BJ (cell line): Measurements from ENCODE around the gene RIPK4. TPM values are rescaled to one million over a fixed set of nuclear protein-coding genes. Genes with fewer than 3 reads are reported as not detected.
A peak's percentile ranks its signal among the peaks of the same experiment; 100 is the strongest.

Experiments
- CTCF ChIA-PET: fragments of 350-600 bp; formaldehyde crosslinking; extraction: SDS; loops from one replicate; lab custom pipeline; 2021; ENCODE audit warnings: antibody characterized with exemption, inconsistent platforms; lab: Yijun Ruan, JAX
- POLR2A ChIA-PET: fragments of 300-600 bp; sonication (Branson Sonifier 250); formaldehyde crosslinking; extraction: SDS; loops from one replicate; lab custom pipeline; 2021; ENCODE audit warnings: antibody characterized with exemption; lab: Charles Lee
- DNase-seq: peaks from one replicate; pipeline ENCODE4 v3.0.0-alpha.2; 2011; ENCODE audit warnings: low read depth
- H3K27me3 ChIP-seq: 2 replicates; pipeline ENCODE4 v1.6.0; 2011; ENCODE audit warnings: low read length; ENCODE audit not compliant: control insufficient read depth, insufficient read depth
- H3K36me3 ChIP-seq: 2 replicates; pipeline ENCODE4 v1.5.1; 2011; ENCODE audit warnings: low read length; ENCODE audit not compliant: control insufficient read depth, insufficient read depth
- H3K4me3 ChIP-seq: 2 replicates; pipeline ENCODE4 v1.5.1; 2011; ENCODE audit warnings: low read depth, mild to moderate bottlenecking, control low read depth, low read length
- polyA plus RNA-seq: library from polyadenylated mRNA; depleted of rRNA; stranded (reverse); fragments of >200 nt; gene quantifications from 2 replicates; pipeline ENCODE4 v1.2.3, GENCODE V29; 2011
- TF ChIP-seq, protein P1 (sequence below): IDR thresholded peaks from 2 replicates; pipeline ENCODE4 v1.5.1; 2011; ENCODE audit warnings: low read depth, mild to moderate bottlenecking, control low read depth, inconsistent platforms, low read length, moderate library complexity; ENCODE audit not compliant: insufficient read depth

Gene RIPK4
- polyA plus RNA-seq, 1 experiment = 0.37 TPM

DNA sequence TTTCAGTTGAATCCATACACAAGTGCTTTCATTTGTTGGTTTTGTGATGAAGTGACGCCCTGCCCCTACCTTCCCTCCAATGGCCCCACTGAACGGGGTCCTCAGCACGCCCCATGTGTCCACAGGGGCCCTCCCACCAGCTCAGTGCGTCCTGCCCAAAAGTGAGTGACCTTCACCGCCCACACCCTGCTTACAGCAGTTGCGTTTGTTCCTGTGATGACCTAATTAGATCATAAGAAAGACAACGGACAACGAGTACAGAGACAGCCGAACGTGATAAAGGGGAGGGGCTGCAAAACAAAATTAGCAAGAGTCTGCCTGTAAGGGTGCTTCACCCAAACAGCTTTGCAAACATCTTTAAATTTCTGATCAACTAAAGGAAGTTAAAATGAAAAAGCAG lies 38.2 kb upstream of the RIPK4 start:
- TF ChIP-seq, protein P1, sequence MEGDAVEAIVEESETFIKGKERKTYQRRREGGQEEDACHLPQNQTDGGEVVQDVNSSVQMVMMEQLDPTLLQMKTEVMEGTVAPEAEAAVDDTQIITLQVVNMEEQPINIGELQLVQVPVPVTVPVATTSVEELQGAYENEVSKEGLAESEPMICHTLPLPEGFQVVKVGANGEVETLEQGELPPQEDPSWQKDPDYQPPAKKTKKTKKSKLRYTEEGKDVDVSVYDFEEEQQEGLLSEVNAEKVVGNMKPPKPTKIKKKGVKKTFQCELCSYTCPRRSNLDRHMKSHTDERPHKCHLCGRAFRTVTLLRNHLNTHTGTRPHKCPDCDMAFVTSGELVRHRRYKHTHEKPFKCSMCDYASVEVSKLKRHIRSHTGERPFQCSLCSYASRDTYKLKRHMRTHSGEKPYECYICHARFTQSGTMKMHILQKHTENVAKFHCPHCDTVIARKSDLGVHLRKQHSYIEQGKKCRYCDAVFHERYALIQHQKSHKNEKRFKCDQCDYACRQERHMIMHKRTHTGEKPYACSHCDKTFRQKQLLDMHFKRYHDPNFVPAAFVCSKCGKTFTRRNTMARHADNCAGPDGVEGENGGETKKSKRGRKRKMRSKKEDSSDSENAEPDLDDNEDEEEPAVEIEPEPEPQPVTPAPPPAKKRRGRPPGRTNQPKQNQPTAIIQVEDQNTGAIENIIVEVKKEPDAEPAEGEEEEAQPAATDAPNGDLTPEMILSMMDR = no peak
- Histone ChIP-seq H3K36me3 (peaks cover 7% of the 10 kb centered on the region), H3K27me3 (no peaks in the 10 kb centered on the region), H3K4me3 (no peak overlapping the region)
- ChIA-PET CTCF (interaction anchor here (1.5 kb wide), 1 partner anchor 12 kb away, joined by 7 read pairs; no protein-coding TSS in a partner anchor), POLR2A (no interaction called here)
- no peak for DNase-seq

DNA sequence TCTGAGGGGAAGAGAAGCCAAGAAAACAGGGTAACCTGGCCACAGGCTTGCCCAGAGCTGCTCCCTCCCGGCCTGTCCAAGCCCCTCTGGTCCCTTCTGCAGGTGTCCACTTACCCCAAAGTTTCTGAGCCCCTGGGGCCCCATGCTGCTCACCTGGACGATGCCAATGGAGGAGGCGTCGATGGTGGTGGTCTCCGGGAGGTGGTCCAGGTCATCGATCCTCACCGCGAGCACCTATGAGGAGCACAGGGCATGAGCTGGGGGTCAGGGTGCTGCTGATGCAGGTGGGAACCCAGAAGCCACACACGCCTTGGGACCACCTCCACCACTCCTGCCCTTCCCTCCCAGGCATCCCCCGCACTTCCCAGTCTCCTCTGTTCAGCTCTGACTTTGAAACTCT lies 37.5 kb upstream of the RIPK4 start:
- TF ChIP-seq, protein P1 = no peak
- H3K36me3 ChIP-seq = peaks cover 3% of the 10 kb centered on the region
- no peak overlapping the region for H3K4me3 ChIP-seq
- ChIA-PET POLR2A (no interaction called here), CTCF (interaction anchor here (0.6 to 1.5 kb wide), 2 partner anchors 12 to 22 kb away, joined by 3 to 7 read pairs; no protein-coding TSS in a partner anchor)
- H3K27me3 ChIP-seq = no peaks in the 10 kb centered on the region
- DNase-seq = no peak

DNA sequence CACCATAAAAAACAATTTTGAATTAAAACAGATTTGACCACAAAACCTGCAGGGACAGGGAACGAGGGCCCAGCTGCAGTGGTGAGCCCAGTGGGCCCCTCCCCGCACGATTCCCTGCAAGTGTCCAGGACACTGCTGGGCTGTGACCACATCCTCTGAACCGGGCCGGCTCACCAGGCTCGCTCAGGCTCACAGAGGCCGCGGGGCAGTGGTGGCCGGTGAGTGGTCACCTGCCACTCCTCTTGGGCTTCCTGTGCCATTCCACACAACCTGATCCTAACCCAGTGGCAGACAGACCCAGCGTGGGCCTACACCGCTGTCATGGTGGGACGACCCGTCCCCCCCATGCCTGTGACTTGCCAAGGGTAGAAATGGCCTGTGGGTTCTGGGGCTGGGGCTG lies 36.5 kb upstream of the RIPK4 start:
- POLR2A ChIA-PET = no interaction called here
- TF ChIP-seq, protein P1 = no peak

DNA sequence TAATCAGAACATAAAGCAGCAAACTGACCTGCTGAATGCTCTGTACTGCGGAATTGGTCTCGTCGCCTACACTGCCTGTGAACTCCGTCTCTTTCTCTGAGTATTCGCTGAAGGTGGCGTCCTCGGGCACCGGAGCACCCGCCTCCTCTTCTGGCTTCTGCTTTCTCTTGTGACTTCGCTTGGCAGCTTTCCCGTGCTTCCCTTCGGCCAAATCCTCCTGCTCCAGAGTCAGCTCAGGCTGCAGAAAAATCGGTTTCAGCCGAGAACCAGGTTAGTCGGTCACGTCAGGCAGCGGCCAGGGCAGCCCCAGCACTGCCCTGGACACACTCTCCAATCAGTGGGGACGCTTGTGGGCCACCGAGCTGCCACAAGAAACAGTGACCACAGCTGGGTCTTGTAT lies 35.8 kb upstream of the RIPK4 start:
- no peaks in the 10 kb centered on the region for H3K27me3 ChIP-seq
- CTCF ChIA-PET = interaction anchor here (1.0 to 1.4 kb wide), 3 partner anchors 14 to 520 kb away, joined by 4 to 7 read pairs (median 5); no protein-coding TSS in a partner anchor
- peaks cover 1% of the 10 kb centered on the region for H3K36me3 ChIP-seq

More for the DNA sequence above, 36.5 kb upstream of the RIPK4 start:
- CTCF ChIA-PET = interaction anchor here (1.0 to 1.4 kb wide), 3 partner anchors 13 to 520 kb away, joined by 4 to 7 read pairs (median 5); no protein-coding TSS in a partner anchor
- no peak for DNase-seq
- Histone ChIP-seq H3K27me3 (no peaks in the 10 kb centered on the region), H3K36me3 (peaks cover 1% of the 10 kb centered on the region), H3K4me3 (no peak overlapping the region)

DNA sequence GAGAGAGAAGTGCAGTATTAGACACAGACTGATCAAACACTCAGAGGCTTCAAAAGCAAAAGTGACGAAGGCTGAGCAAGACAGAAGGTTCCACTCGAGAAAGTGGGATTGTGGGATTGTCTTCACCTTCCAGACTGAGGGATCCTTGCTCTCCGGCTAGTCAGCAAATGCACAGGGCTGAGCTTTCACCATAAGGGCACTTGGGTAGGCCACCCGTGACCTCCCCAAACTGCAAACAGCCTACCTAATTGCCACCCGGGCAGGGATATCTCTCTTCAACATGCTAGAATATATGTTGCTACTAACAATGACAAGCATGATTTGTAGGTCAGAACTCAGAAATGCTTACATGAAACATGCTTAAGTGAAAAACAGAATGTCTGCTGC lies 35.3 kb upstream of the RIPK4 start:
- Histone ChIP-seq H3K4me3 (no peak overlapping the region), H3K27me3 (no peaks in the 10 kb centered on the region), H3K36me3 (peaks cover 1% of the 10 kb centered on the region)
- no peak for DNase-seq
- ChIA-PET CTCF (interaction anchor here (1.1 to 1.4 kb wide), 2 partner anchors 15 to 519 kb away, joined by 5 to 7 read pairs; no protein-coding TSS in a partner anchor), POLR2A (interaction anchor here (0.8 kb wide), 1 partner anchor 326 kb away, joined by 3 read pairs; no protein-coding TSS in a partner anchor)
- TF ChIP-seq, protein P1 = no peak

More for the DNA sequence above, 35.8 kb upstream of the RIPK4 start:
- no peak for DNase-seq
- POLR2A ChIA-PET = no interaction called here
- TF ChIP-seq, protein P1 = 0 out of 2 replicates have a peak, but pooled peaks have one; percentile 3
- H3K4me3 ChIP-seq = no peak overlapping the region
